ENCODE data around the gene BLOC1S3.

The BLOC1S3 gene

DNA sequence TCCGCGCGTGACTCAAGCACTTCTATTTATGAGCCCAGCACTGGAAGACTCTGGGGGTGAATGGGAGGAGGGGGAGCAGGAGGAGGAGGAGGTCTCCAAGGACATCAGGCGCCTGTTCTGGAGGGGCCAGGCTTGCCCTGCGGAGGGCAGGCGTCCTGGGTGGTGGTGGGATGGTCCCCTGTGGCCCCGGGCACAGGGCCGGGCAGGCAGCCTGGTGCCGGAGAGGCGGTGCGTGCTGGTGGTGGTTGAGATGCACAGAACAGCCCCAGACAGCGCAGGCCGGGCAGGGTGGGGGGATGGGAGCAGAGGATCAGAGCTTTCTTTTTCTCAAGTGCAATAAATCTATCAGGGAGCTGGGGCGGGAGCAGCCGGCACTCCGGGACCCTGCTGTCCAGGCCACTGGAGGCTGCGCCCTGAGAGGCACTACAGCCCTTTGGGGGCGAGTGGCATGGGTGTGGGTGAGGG lies 31.8 kb upstream of the BLOC1S3 start:
- Histone ChIP-seq H3K9me3 (ENCODE audit: control insufficient read depth in 2 of 2, low read length in 2 of 2) (no peaks in the 10 kb centered on the region), H3K4me3 (ENCODE audit: low read length in 2 of 2) (no peak overlapping the region), H3K27ac (ENCODE audit: low read depth in 2 of 2, low read length in 2 of 2) (no peak overlapping the region), H3K36me3 (ENCODE audit: control insufficient read depth in 2 of 2, insufficient read depth in 2 of 2, low read length in 2 of 2) (peaks cover 14 to 19% of the 10 kb centered on the region in 2 donors), H3K9ac (ENCODE audit: low read depth in 1 of 2, low read length in 2 of 2) (no peak overlapping the region), H3K4me1 (ENCODE audit: control insufficient read depth in 2 of 2, insufficient read depth in 2 of 2, low read length in 2 of 2) (no peaks in the 10 kb centered on the region), H3K27me3 (ENCODE audit: control insufficient read depth in 2 of 2, insufficient read depth in 2 of 2, low read length in 2 of 2) (peaks cover 5 to 6% of the 10 kb centered on the region in 2 donors)

DNA sequence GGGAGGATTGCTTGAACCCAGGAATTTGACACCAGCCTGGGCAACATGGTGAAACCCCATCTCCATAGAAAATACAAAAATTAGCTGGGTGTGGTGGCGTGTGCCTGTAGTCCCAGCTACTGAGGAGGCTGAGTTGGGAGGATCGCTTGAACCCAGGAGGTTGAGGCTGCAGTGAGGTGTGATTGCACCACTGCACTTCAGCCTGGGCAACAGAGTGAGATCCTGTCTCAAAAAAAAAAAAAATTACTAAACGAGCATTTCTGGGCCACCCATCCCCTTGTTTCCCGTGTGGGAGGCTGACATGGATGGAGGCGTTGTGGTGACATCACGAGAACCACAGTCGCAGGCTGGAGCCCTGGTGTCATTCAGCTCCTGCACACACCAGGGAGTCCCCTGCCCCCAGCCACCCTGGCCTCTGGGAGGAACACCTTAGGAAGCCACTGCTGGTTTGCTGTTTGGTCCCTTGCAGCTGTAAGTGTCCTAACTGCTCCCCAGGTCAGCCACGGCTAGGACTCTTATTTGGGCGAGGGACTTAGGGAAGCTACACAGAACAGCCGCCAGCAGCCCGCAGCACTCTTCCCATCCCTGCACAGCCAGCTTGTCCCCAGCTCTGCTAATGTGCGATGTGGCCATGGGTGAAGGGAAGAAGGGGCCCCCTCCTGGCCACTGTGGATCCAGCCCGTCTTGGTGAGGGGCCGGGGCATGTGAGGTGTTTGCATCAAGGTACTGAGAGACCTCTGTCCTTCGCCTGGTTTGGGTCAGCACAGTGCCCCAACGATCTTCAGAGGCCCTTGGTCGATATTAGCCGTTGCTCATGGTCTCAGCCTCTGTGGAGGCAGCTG lies 30.5 kb upstream of the BLOC1S3 start:
- H3K4me3 ChIP-seq (ENCODE audit: low read length in 2 of 2), result no peak overlapping the region
- no peak overlapping the region for H3K9ac ChIP-seq (ENCODE audit: low read depth in 1 of 2, low read length in 2 of 2)
- no peaks in the 10 kb centered on the region for H3K9me3 ChIP-seq (ENCODE audit: control insufficient read depth in 2 of 2, low read length in 2 of 2)
- no peak overlapping the region for H3K27ac ChIP-seq (ENCODE audit: low read depth in 2 of 2, low read length in 2 of 2)
- H3K4me1 ChIP-seq (ENCODE audit: control insufficient read depth in 2 of 2, insufficient read depth in 2 of 2, low read length in 2 of 2), result peaks cover 9 to 12% of the 10 kb centered on the region in 2 donors
- peaks cover 3 to 9% of the 10 kb centered on the region in 2 donors for H3K36me3 ChIP-seq (ENCODE audit: control insufficient read depth in 2 of 2, insufficient read depth in 2 of 2, low read length in 2 of 2)
- H3K27me3 ChIP-seq (ENCODE audit: control insufficient read depth in 2 of 2, insufficient read depth in 2 of 2, low read length in 2 of 2), result peaks cover 7 to 18% of the 10 kb centered on the region in 2 donors

DNA sequence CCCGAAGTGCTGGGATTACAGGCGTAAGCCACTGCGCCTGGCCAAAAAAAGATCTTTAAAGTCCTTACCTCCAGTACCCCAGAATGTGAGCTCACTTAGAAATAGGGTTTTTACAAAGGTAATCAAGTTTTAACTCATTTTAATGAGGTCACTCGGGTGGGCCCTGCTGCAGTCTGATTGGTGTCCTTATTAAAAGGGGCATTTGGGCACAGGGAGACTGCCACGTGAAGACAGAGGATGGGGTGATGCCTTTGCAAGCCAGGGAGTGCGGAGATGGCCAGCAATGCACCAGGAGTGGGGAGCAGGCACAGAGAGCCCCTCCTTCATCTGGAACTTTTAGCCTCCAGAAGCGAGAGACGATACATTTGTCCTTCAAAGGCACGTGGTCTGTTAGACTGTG lies 29.5 kb upstream of the BLOC1S3 start:
- Histone ChIP-seq H3K4me1 (ENCODE audit: control insufficient read depth in 2 of 2, insufficient read depth in 2 of 2, low read length in 2 of 2) (peaks cover 16 to 23% of the 10 kb centered on the region in 2 donors), H3K9ac (ENCODE audit: low read depth in 1 of 2, low read length in 2 of 2) (peak overlapping the region in 1 of 2 donors; percentile 24), H3K9me3 (ENCODE audit: control insufficient read depth in 2 of 2, low read length in 2 of 2) (no peaks in the 10 kb centered on the region), H3K4me3 (ENCODE audit: low read length in 2 of 2) (no peak overlapping the region), H3K36me3 (ENCODE audit: control insufficient read depth in 2 of 2, insufficient read depth in 2 of 2, low read length in 2 of 2) (peaks cover 3% of the 10 kb centered on the region in 2 donors), H3K27me3 (ENCODE audit: control insufficient read depth in 2 of 2, insufficient read depth in 2 of 2, low read length in 2 of 2) (peaks cover 9 to 29% of the 10 kb centered on the region in 2 donors), H3K27ac (ENCODE audit: low read depth in 2 of 2, low read length in 2 of 2) (no peak overlapping the region)

DNA sequence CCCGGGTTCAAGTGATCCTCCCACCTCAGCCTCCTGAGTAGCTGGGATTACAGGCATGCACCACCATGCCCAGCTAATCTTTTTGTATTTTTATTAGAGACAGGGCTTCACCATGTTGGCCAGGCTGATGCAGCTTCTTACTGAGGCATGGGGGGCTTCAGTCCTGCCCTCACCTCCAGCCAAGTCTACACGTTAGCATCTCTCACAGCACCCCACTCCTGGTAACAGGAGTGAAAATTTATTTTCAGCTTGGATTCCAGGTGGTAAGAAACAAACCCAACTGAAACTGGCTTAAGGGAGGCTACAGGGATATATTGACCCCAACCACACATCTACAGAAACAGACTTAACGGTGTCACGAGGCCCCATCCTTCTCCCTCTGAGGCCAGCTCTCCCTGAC lies 28.4 kb upstream of the BLOC1S3 start:
- H3K4me3 ChIP-seq (ENCODE audit: low read length in 2 of 2), result no peak overlapping the region
- H3K36me3 ChIP-seq (ENCODE audit: control insufficient read depth in 2 of 2, insufficient read depth in 2 of 2, low read length in 2 of 2), result peaks cover 2 to 3% of the 10 kb centered on the region in 2 donors
- no peak overlapping the region for H3K27ac ChIP-seq (ENCODE audit: low read depth in 2 of 2, low read length in 2 of 2)
- no peaks in the 10 kb centered on the region for H3K9me3 ChIP-seq (ENCODE audit: control insufficient read depth in 2 of 2, low read length in 2 of 2)
- H3K9ac ChIP-seq (ENCODE audit: low read depth in 1 of 2, low read length in 2 of 2), result no peak overlapping the region
- peaks cover 12 to 33% of the 10 kb centered on the region in 2 donors for H3K27me3 ChIP-seq (ENCODE audit: control insufficient read depth in 2 of 2, insufficient read depth in 2 of 2, low read length in 2 of 2)
- H3K4me1 ChIP-seq (ENCODE audit: control insufficient read depth in 2 of 2, insufficient read depth in 2 of 2, low read length in 2 of 2), result peaks cover 16 to 23% of the 10 kb centered on the region in 2 donors

DNA sequence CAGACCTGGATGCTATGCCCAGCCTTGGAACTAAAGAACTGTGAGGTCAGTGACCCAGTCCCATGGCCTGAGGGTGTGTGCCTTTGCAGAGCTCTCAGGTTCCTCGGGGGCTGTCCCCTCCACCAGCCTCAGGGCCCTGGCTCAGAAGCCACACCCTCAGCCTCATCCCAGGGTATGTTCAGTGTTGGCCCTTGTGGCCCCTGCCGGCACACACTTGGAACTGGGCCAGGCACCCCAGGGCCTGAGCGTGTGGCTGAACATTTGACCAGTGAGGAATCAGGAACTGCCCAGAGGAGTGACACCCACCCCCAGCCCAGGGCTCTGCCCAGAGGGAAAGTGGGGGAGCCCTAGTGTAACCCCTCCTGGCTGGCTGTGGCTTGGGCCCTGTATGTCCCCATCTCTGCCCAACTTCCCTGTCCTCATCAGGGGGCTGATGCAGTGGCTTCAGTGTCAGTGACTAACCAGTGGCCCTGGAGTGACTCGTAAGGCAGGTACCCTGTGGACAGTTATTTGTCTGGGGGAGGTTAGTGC lies 27.8 kb upstream of the BLOC1S3 start:
- H3K27ac ChIP-seq (ENCODE audit: low read depth in 2 of 2, low read length in 2 of 2), result no peak overlapping the region
- peaks cover 16 to 23% of the 10 kb centered on the region in 2 donors for H3K4me1 ChIP-seq (ENCODE audit: control insufficient read depth in 2 of 2, insufficient read depth in 2 of 2, low read length in 2 of 2)
- peaks cover 0 to 3% of the 10 kb centered on the region in 2 donors for H3K36me3 ChIP-seq (ENCODE audit: control insufficient read depth in 2 of 2, insufficient read depth in 2 of 2, low read length in 2 of 2)
- H3K27me3 ChIP-seq (ENCODE audit: control insufficient read depth in 2 of 2, insufficient read depth in 2 of 2, low read length in 2 of 2), result peaks cover 12 to 33% of the 10 kb centered on the region in 2 donors
- no peaks in the 10 kb centered on the region for H3K9me3 ChIP-seq (ENCODE audit: control insufficient read depth in 2 of 2, low read length in 2 of 2)
- no peak overlapping the region for H3K4me3 ChIP-seq (ENCODE audit: low read length in 2 of 2)
- H3K9ac ChIP-seq (ENCODE audit: low read depth in 1 of 2, low read length in 2 of 2), result no peak overlapping the region

DNA sequence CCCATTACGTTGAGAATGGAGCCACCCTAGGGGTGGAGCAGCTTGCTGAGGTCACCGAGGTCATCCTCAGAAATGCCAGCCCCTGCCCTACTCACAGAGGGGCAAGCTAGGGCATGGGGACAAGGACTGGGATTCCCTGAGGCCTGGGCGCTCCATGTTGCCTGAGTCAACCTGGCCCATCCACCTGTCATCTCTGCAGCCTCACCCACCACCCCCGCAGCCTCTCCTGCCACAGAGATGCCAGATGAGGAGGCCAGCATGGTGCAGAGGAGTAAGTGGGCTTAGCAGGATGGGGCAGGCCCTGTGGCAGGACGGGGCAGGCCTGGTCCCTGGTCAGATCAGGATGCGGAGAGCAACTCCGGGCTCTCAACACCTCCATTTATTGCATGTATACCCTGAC lies 27.3 kb upstream of the BLOC1S3 start:
- H3K27me3 ChIP-seq (ENCODE audit: control insufficient read depth in 2 of 2, insufficient read depth in 2 of 2, low read length in 2 of 2), result peaks cover 12 to 33% of the 10 kb centered on the region in 2 donors
- no peaks in the 10 kb centered on the region for H3K9me3 ChIP-seq (ENCODE audit: control insufficient read depth in 2 of 2, low read length in 2 of 2)
- peaks cover 0 to 3% of the 10 kb centered on the region in 2 donors for H3K36me3 ChIP-seq (ENCODE audit: control insufficient read depth in 2 of 2, insufficient read depth in 2 of 2, low read length in 2 of 2)
- peaks cover 16 to 23% of the 10 kb centered on the region in 2 donors for H3K4me1 ChIP-seq (ENCODE audit: control insufficient read depth in 2 of 2, insufficient read depth in 2 of 2, low read length in 2 of 2)
- H3K9ac ChIP-seq (ENCODE audit: low read depth in 1 of 2, low read length in 2 of 2), result no peak overlapping the region
- H3K27ac ChIP-seq (ENCODE audit: low read depth in 2 of 2, low read length in 2 of 2), result no peak overlapping the region
- no peak overlapping the region for H3K4me3 ChIP-seq (ENCODE audit: low read length in 2 of 2)

DNA sequence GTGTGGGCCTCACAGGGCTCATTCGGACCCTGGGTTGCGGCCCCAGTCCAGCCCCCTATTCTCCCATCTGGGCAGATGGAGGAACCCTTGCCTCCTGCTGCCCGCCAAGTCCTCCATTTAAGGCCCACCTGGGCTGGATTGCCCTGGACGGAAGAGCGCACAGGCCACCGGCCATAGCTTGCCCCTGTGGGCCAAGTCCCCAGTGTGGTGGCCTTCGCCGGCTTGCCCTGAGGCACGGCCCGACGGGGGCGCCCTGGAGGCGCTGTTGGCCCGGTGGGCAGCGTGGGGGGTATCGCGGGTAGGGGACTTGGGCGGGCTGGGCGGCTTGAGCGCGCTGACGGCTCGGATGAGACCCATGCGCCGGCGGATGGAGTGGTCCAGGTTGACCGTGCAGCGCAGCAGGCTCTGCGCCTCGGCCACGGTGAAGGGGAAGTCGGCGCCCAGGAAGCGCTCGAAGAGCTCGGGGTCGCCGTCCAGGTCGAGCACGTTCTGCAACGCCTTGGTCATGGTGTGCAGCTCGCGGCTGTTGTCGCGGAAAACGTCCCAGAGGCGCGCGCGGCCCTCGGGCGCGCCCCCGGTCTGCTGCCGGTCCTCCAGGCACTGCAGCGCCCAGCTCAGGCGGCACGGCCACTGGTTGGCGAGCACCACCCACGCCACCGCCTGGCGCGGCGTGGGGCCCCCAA lies 26.6 kb upstream of the BLOC1S3 start:
- peaks cover 12 to 33% of the 10 kb centered on the region in 2 donors for H3K27me3 ChIP-seq (ENCODE audit: control insufficient read depth in 2 of 2, insufficient read depth in 2 of 2, low read length in 2 of 2)
- H3K27ac ChIP-seq (ENCODE audit: low read depth in 2 of 2, low read length in 2 of 2), result no peak overlapping the region
- no peaks in the 10 kb centered on the region for H3K9me3 ChIP-seq (ENCODE audit: control insufficient read depth in 2 of 2, low read length in 2 of 2)
- peaks cover 0 to 3% of the 10 kb centered on the region in 2 donors for H3K36me3 ChIP-seq (ENCODE audit: control insufficient read depth in 2 of 2, insufficient read depth in 2 of 2, low read length in 2 of 2)
- peak overlapping the region; percentile 7 to 14 for H3K4me3 ChIP-seq (ENCODE audit: low read length in 2 of 2)
- no peak overlapping the region for H3K9ac ChIP-seq (ENCODE audit: low read depth in 1 of 2, low read length in 2 of 2)
- peaks cover 16 to 24% of the 10 kb centered on the region in 2 donors for H3K4me1 ChIP-seq (ENCODE audit: control insufficient read depth in 2 of 2, insufficient read depth in 2 of 2, low read length in 2 of 2)

DNA sequence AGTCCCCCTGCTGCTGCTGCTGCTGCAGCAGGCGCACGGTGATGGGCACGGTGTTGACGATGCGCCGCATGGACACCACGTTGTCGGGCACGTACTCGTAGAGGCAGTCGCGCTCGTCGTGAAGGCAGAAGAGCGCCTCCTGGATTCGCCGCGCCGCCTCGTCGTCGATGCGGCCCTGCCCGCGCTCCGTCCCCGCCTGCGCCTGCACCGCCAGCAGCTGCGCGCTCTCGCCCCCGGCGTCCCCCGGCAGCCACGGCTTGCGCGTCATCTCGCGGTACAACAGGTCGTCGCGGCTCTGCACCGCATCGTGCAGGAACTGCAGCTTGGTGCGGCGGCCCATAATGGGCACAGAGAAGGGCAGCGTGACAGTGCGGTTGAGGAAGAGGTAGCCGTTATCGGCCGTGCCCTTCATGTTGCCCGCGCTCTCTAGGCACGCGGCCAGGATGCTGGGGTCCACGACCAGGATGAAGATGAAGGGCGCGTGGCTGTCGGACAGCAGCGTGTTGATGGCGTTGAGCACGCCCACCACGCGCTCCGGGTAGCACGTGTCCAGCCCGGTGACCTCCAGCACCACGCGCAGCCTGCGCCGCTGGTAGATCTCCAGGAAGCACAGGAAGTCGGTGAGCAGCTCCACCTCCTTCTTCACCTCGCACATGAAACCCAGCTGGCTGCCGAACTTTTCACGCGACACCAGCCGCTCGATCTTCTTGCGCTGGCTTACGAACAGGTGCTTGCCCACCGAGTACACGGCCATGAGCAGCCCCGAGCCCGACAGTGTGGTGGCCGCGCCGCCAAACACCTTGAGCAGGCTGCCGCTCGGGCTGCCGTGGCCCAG lies 25.9 kb upstream of the BLOC1S3 start:
- Histone ChIP-seq H3K27me3 (ENCODE audit: control insufficient read depth in 2 of 2, insufficient read depth in 2 of 2, low read length in 2 of 2) (peaks cover 12 to 33% of the 10 kb centered on the region in 2 donors), H3K4me3 (ENCODE audit: low read length in 2 of 2) (peak overlapping the region; percentile 14 to 48), H3K9ac (ENCODE audit: low read depth in 1 of 2, low read length in 2 of 2) (no peak overlapping the region), H3K4me1 (ENCODE audit: control insufficient read depth in 2 of 2, insufficient read depth in 2 of 2, low read length in 2 of 2) (peaks cover 16 to 25% of the 10 kb centered on the region in 2 donors), H3K36me3 (ENCODE audit: control insufficient read depth in 2 of 2, insufficient read depth in 2 of 2, low read length in 2 of 2) (no peaks in the 10 kb centered on the region), H3K27ac (ENCODE audit: low read depth in 2 of 2, low read length in 2 of 2) (no peak overlapping the region), H3K9me3 (ENCODE audit: control insufficient read depth in 2 of 2, low read length in 2 of 2) (no peaks in the 10 kb centered on the region)

DNA sequence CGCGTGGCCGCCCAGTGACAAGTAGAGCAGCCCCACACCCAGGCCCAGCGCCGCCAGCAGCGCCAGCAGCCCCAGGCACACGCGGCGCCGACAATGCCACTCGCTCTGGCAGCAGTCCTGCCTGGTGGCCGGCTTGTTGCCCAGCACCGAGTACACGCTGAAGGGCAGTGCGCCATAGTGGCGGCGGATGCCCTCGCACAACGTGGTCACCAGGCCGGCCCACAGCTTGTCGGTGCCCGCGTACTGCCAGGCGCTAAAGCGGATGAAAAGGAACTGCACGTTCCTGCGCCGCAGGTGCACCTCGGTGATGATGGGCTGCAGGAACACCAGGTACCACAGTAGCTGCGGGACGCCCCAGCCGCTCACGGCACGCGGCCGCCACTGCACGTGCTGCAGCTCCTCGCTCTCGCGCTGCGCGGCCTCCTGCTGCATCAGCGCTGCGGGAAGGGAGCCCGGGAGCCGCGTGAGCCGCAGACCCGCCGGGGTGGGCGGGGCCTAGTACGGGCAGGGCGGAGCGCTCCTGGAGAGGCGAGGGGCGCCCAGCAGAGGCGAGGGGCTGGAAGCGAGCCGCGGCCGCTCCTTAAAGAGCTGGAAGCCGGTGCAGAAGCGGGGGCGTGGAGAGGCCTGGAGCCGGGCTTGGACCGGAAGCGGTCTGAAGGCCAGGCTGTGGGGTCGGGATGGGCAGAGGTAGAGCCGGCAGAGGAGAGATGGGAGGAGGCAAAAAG lies 25.1 kb upstream of the BLOC1S3 start:
- Histone ChIP-seq H3K9me3 (ENCODE audit: control insufficient read depth in 2 of 2, low read length in 2 of 2) (no peaks in the 10 kb centered on the region), H3K36me3 (ENCODE audit: control insufficient read depth in 2 of 2, insufficient read depth in 2 of 2, low read length in 2 of 2) (no peaks in the 10 kb centered on the region), H3K27ac (ENCODE audit: low read depth in 2 of 2, low read length in 2 of 2) (no peak overlapping the region), H3K9ac (ENCODE audit: low read depth in 1 of 2, low read length in 2 of 2) (no peak overlapping the region), H3K4me1 (ENCODE audit: control insufficient read depth in 2 of 2, insufficient read depth in 2 of 2, low read length in 2 of 2) (peaks cover 16 to 25% of the 10 kb centered on the region in 2 donors), H3K27me3 (ENCODE audit: control insufficient read depth in 2 of 2, insufficient read depth in 2 of 2, low read length in 2 of 2) (peaks cover 16 to 40% of the 10 kb centered on the region in 2 donors), H3K4me3 (ENCODE audit: low read length in 2 of 2) (peak overlapping the region; percentile 14 to 48)
